Neuronal stem cell (in vitro differentiated cells): ENCODE results near the gene FKBP7.
"Not testable (repeated sequence)": the region's sequence is repeated elsewhere in the genome, so short reads cannot be mapped to it uniquely, and the experiment has no call there.

Experiments
- DNase-seq: peaks from one replicate; pipeline ENCODE4 v3.0.0-alpha.2; 2013; ENCODE audit warnings: low spot score
- H2AFZ ChIP-seq: one replicate; pipeline ENCODE4 v1.6.1; 2013; ENCODE audit warnings: mild to moderate bottlenecking, low read length, inconsistent platforms
- H2AK5ac ChIP-seq: 2 replicates; pipeline ENCODE4 v1.6.1; 2013; ENCODE audit warnings: low read depth, mild to moderate bottlenecking, inconsistent platforms, low read length, moderate library complexity, mixed read lengths
- H2BK120ac ChIP-seq: 2 replicates; pipeline ENCODE4 v1.6.1; 2013; ENCODE audit warnings: low read depth, mild to moderate bottlenecking, inconsistent platforms, low read length, moderate library complexity, mixed read lengths
- H2BK12ac ChIP-seq: one replicate; pipeline ENCODE4 v1.6.1; 2013; ENCODE audit warnings: low read length, inconsistent platforms
- H2BK15ac ChIP-seq: 2 replicates; pipeline ENCODE4 v1.6.1; 2013; ENCODE audit warnings: mild to moderate bottlenecking, low read length, inconsistent platforms, mixed read lengths
- H2BK5ac ChIP-seq: one replicate; pipeline ENCODE4 v1.6.1; 2013; ENCODE audit warnings: inconsistent platforms, mild to moderate bottlenecking, low read length, moderate library complexity
- H3K14ac ChIP-seq: one replicate; pipeline ENCODE4 v1.6.1; 2013; ENCODE audit warnings: low read length, inconsistent platforms
- H3K18ac ChIP-seq: 2 replicates; pipeline ENCODE4 v1.6.1; 2013; ENCODE audit warnings: low read length, inconsistent platforms
- H3K23ac ChIP-seq: 2 replicates; pipeline ENCODE4 v1.6.1; 2013; ENCODE audit warnings: low read depth, mild to moderate bottlenecking, mixed read lengths, low read length, inconsistent platforms; ENCODE audit not compliant: poor library complexity
- H3K27ac ChIP-seq: replicated peaks from 3 replicates; pipeline ENCODE4 v1.5.1; 2013; ENCODE audit warnings: low read length, inconsistent platforms
- H3K27me3 ChIP-seq, 3 experiments: 2 replicates each; pipeline ENCODE4 v1.6.1; 2013; ENCODE audit warnings: low read length in 3 of 3, mild to moderate bottlenecking in 2 of 3, inconsistent platforms in 1 of 3, low read depth in 1 of 3, mixed read lengths in 1 of 3, moderate library complexity in 1 of 3; ENCODE audit not compliant: control insufficient read depth in 3 of 3, insufficient read depth in 3 of 3
- H3K36me3 ChIP-seq, 2 donors: replicated peaks in 1 of 2; 2 replicates each; pipeline ENCODE4 v1.6.1; 2013; ENCODE audit warnings: low read length in 2 of 2; ENCODE audit not compliant: control insufficient read depth in 2 of 2, insufficient read depth in 2 of 2
- H3K4ac ChIP-seq: 2 replicates; pipeline ENCODE4 v1.6.1; 2013; ENCODE audit warnings: inconsistent platforms, mild to moderate bottlenecking, low read length, moderate library complexity
- H3K4me1 ChIP-seq, 2 donors: 1 replicate in 1 of 2; 2 replicates in 1 of 2; pipeline ENCODE4 v1.6.1; 2013; ENCODE audit warnings: low read length in 2 of 2, low read depth in 1 of 2; ENCODE audit not compliant: control insufficient read depth in 2 of 2, insufficient read depth in 1 of 2
- H3K4me2 ChIP-seq: one replicate; pipeline ENCODE4 v1.6.1; 2013; ENCODE audit warnings: mild to moderate bottlenecking, low read length, inconsistent platforms; ENCODE audit not compliant: insufficient read depth, poor library complexity, severe bottlenecking
- H3K4me3 ChIP-seq, 2 donors: 2 replicates each; pipeline ENCODE4 v1.5.1; 2013; ENCODE audit warnings: low read length in 2 of 2, mild to moderate bottlenecking in 2 of 2, inconsistent platforms in 1 of 2, moderate library complexity in 1 of 2
- H3K79me1 ChIP-seq: one replicate; pipeline ENCODE4 v1.6.1; 2013; ENCODE audit warnings: low read depth, mild to moderate bottlenecking, inconsistent platforms, low read length, moderate library complexity
- H3K9ac ChIP-seq: one replicate; pipeline ENCODE4 v1.6.1; 2013; ENCODE audit warnings: mild to moderate bottlenecking, low read depth, low read length, inconsistent platforms; ENCODE audit not compliant: poor library complexity
- H3K9me3 ChIP-seq, 2 donors: replicated peaks in 1 of 2; 2 replicates each; pipeline versions ENCODE3 to v1.6.1; 2013; ENCODE audit warnings: low read length in 2 of 2, mild to moderate bottlenecking in 2 of 2, inconsistent platforms in 1 of 2, low read depth in 1 of 2, mixed read lengths in 1 of 2, moderate library complexity in 1 of 2; ENCODE audit not compliant: control insufficient read depth in 2 of 2, insufficient read depth in 1 of 2
- H4K8ac ChIP-seq: one replicate; pipeline ENCODE4 v1.6.1; 2013; ENCODE audit warnings: low read depth, mild to moderate bottlenecking, inconsistent platforms, low read length, moderate library complexity
- H4K91ac ChIP-seq: one replicate; pipeline ENCODE4 v1.6.1; 2013; ENCODE audit warnings: low read length, low read depth, mild to moderate bottlenecking, inconsistent platforms; ENCODE audit not compliant: poor library complexity
- WGBS, 2 donors: extraction: QIAGEN DNeasy Blood & Tissue Kit; methylation state at CpG; one replicate each; pipeline ENCODE4 v1.1.7; 2013; ENCODE audit warnings: missing lambda C conversion rate in 2 of 2, mixed read lengths in 1 of 2; ENCODE audit not compliant: insufficient read length in 2 of 2, insufficient replicate concordance in 1 of 2; ENCODE audit errors: extremely low coverage in 2 of 2; 5-methylcytosine and 5-hydroxymethylcytosine counted together

The FKBP7 gene

GRCh38 chr2:178473931-178474330 lies 4.5 kb downstream of the FKBP7 start:
- no peak overlapping the region for H4K8ac ChIP-seq
- no peak overlapping the region for H3K4ac ChIP-seq
- H3K9me3 ChIP-seq, result no peaks in the 10 kb centered on the region
- no peak for DNase-seq
- no peaks in the 10 kb centered on the region for H3K4me1 ChIP-seq
- no peaks in the 10 kb centered on the region for H3K27me3 ChIP-seq
- no peak overlapping the region for H2BK15ac ChIP-seq
- H3K79me1 ChIP-seq, result no peaks in the 10 kb centered on the region
- no peak overlapping the region for H4K91ac ChIP-seq
- no peak overlapping the region for H2BK120ac ChIP-seq
- no peak overlapping the region for H3K4me2 ChIP-seq
- H3K14ac ChIP-seq, result no peak overlapping the region
- no peak overlapping the region for H3K4me3 ChIP-seq
- no peak overlapping the region for H2AK5ac ChIP-seq
- no peak overlapping the region for H2BK5ac ChIP-seq
- H3K9ac ChIP-seq, result no peak overlapping the region
- no peak overlapping the region for H3K23ac ChIP-seq
- H3K18ac ChIP-seq, result no peak overlapping the region
- no peak overlapping the region for H2AFZ ChIP-seq
- no peak overlapping the region for H3K27ac ChIP-seq
- no CpG with 5 or more reads among the region's 4 CpGs for WGBS, 2 donors
- H2BK12ac ChIP-seq, result no peak overlapping the region
- peaks cover 0 to 29% of the 10 kb centered on the region in 2 donors for H3K36me3 ChIP-seq

GRCh38 chr2:178473373-178473772 lies 5.0 kb downstream of the FKBP7 start:
- no peaks in the 10 kb centered on the region for H3K79me1 ChIP-seq
- WGBS, 2 donors, result no CpG with 5 or more reads among the region's 2 CpGs
- H3K9me3 ChIP-seq, result no peaks in the 10 kb centered on the region
- H3K4ac ChIP-seq, result no peak overlapping the region
- no peak for DNase-seq
- H3K27ac ChIP-seq, result no peak overlapping the region
- H2BK12ac ChIP-seq, result no peak overlapping the region
- no peak overlapping the region for H2BK15ac ChIP-seq
- H3K4me1 ChIP-seq, result no peaks in the 10 kb centered on the region
- H2AFZ ChIP-seq, result no peak overlapping the region
- no peak overlapping the region for H3K18ac ChIP-seq
- H2AK5ac ChIP-seq, result no peak overlapping the region
- no peak overlapping the region for H3K4me2 ChIP-seq
- H4K8ac ChIP-seq, result no peak overlapping the region
- H3K27me3 ChIP-seq, result no peaks in the 10 kb centered on the region
- H3K9ac ChIP-seq, result no peak overlapping the region
- no peak overlapping the region for H2BK120ac ChIP-seq
- H3K36me3 ChIP-seq, result peaks cover 0 to 35% of the 10 kb centered on the region in 2 donors
- no peak overlapping the region for H3K14ac ChIP-seq
- no peak overlapping the region for H2BK5ac ChIP-seq
- no peak overlapping the region for H4K91ac ChIP-seq
- no peak overlapping the region for H3K23ac ChIP-seq
- no peak overlapping the region for H3K4me3 ChIP-seq

- H2BK12ac ChIP-seq, H3K27ac ChIP-seq, H3K27me3 ChIP-seq, H2AK5ac ChIP-seq, H3K9me3 ChIP-seq, H3K18ac ChIP-seq, H3K23ac ChIP-seq, H3K4ac ChIP-seq, DNase-seq, H3K14ac ChIP-seq, H2BK5ac ChIP-seq, H2AFZ ChIP-seq, H4K91ac ChIP-seq, H3K4me3 ChIP-seq, H4K8ac ChIP-seq, H2BK120ac ChIP-seq, H3K4me1 ChIP-seq, H3K79me1 ChIP-seq, H3K9ac ChIP-seq, H3K4me2 ChIP-seq, H2BK15ac ChIP-seq: not testable (repeated sequence)
- peaks cover 3 to 53% of the 10 kb centered on the region in 2 donors for H3K36me3 ChIP-seq
- WGBS, 2 donors, result no CpG with 5 or more reads among the region's 5 CpGs
Measured at GRCh38 chr2:178471313-178471712, 7.1 kb downstream of the FKBP7 start.

GRCh38 chr2:178469219-178469849 lies 9.1 kb downstream of the FKBP7 start:
- Histone ChIP-seq H3K27ac (no peak overlapping the region), H2AK5ac (no peak overlapping the region), H2BK5ac (no peak overlapping the region), H3K4ac (no peak overlapping the region), H3K4me3 (no peak overlapping the region), H3K27me3 (no peaks in the 10 kb centered on the region), H4K8ac (no peak overlapping the region), H3K4me2 (no peak overlapping the region), H3K14ac (no peak overlapping the region), H3K9ac (no peak overlapping the region), H2BK12ac (no peak overlapping the region), H3K79me1 (no peaks in the 10 kb centered on the region), H3K23ac (no peak overlapping the region), H2AFZ (no peak overlapping the region), H3K4me1 (no peaks in the 10 kb centered on the region), H2BK120ac (no peak overlapping the region), H3K36me3 (peaks cover 3 to 65% of the 10 kb centered on the region in 2 donors), H3K18ac (no peak overlapping the region), H4K91ac (no peak overlapping the region), H3K9me3 (no peaks in the 10 kb centered on the region), H2BK15ac (no peak overlapping the region)
- no CpG with 5 or more reads among the region's 7 CpGs for WGBS, 2 donors
- DNase-seq, result no peak
